Measurements from ENCODE around the gene CYP27C1. TPM values are rescaled to one million over a fixed set of nuclear protein-coding genes. Genes with fewer than 3 reads are reported as not detected.
"Not testable (repeated sequence)": the region's sequence is repeated elsewhere in the genome, so short reads cannot be mapped to it uniquely, and the experiment has no call there.

CYP27C1 gene
- polyA plus RNA-seq, 4 donors: 7.0 to 8.7 (median 7.7) TPM

DNA sequence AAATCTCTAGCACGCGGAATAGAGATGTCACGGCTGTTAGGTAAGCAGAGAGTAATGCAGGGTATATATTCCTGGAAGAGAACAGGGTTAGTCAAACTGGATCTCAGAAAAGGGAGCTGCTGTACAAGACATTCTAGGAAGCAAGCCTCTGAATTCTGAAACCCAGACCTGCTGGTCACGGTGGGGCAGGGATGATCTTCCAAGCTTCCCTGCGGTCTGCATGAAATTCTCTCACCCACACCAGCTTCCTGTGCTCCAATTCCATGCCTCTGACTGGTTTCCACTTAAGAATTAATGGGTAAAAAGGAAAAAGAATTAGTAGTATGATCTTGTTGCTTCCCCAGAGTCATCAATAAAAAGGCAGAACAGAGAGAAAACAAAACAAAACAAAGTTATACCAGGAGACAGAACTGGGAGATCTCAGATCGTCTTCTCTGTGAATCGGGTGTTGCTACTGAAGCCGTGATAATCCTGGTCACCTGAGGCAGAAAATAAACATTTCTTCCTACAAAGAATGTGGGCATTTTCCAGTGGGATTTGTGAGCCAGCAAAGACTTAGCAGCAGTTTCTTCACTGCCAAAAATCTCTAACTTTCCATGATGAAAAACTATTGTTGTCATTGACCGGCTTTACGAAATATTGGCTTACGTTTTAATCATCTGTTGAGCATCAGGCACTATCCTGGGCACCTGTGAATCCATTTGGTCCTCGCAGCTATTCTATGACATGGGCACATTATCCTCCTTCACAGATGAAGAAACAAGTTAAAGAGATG is 5.3 kb upstream of the CYP27C1 start:
- DNase-seq (ENCODE audit: low read depth in 4 of 4, low spot score in 3 of 4): no peak

DNA sequence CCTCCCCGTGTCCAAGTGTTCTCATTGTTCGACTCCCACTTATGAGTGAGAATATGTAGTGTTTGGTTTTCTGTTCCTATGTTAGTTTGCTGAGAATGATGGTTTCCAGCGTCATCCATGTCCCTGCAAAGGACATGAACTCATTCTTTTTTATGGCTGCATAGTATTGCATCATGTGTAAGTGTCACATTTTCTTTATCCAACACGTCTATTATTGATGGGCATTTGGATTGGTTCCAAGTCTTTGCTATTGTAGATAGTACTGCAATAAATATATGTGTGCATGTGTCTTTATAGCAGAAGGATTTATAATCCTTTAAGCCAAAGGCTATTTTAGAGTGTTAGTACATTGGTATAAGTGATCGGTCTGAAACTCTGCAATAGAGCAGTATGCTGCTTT is 4.0 kb upstream of the CYP27C1 start:
- DNase-seq (ENCODE audit: low read depth in 4 of 4, low spot score in 3 of 4): not testable (repeated sequence)

DNA sequence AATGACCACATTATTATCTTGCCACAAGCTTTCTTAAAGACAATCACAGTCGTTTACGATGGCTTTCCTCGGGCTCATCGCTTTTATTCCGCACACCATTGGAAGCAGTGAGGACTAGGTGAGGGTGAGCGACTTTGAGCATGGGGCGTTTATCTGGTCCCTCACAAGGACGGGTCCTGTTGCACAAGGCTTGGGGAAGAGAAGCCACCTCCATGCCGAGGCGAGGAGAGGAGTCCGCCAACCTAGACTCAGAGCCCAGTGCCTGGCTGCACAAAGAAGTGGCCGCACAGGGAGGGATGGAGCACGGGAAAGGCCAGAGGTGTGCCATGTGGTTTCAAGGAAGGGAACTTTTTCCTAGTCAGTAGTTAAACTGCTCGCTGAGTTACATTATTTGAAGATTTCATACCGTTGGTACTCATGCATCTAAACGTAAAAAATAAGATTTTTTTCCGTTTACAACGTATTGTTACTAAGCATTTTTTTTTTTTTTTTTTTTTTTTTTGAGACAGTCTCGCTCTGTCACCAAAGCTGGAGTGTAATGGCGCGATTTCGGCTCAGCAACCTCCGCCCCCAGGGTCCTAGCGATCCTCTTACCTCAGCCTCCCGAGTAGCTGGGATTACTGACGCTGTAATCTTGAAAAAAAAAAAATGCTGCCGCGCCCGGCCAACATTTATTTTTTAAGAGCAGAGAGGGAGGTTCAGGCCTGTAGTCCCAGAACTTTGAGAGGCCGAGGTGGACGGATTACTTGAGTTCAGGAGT is 849 bp upstream of the CYP27C1 start:
- DNase-seq (ENCODE audit: low read depth in 4 of 4, low spot score in 3 of 4): peak in 3 of 4 donors; percentile 22 to 38 (median 23)

DNA sequence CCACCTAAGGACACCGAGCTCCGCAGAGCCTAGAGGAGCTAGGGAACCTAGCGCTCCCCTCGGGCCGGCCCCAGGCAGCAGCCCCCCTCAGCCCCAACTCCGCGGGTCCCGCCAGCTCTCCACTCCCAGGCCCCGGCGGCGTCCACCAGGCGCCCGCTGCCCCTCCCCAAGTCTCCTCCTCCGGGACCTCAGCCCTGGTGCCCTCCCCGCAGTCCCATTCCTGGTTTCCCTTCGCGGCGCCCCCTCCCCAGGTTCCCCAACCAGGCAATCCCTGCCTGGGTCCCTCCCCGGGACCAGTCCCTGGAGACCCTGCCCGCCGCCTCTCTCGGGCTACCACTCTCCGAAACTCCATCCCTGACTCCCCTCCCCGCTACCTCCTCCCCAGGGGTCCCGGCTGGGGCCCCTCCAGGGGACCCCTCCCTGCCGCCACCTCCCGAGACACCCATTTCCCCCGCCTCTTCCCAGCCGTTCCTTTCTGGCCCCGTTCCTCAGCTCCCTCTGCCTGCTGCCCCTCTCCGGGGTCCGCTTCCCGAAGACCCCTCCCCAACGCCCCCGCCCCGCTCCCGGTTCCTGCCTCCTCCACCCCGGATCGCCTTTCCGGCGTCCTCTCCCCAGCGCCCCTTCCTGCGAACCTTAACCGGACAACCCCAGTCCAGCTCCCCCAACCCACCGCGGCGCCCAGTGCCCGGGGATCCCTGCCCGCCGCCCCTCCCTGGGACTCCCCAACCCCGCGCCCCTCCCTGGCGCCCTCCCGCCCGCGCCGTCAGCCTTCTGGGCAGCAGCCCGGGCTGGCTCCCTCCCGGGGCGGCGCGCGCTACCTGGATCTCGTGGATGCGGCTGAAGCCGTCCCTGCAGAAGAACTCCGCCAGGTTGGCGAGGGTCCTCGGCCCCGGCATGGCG is 678 bp downstream of the CYP27C1 start:
- peak in 3 of 4 donors; percentile 39 to 46 (median 45) for DNase-seq (ENCODE audit: low read depth in 4 of 4, low spot score in 3 of 4)

DNA sequence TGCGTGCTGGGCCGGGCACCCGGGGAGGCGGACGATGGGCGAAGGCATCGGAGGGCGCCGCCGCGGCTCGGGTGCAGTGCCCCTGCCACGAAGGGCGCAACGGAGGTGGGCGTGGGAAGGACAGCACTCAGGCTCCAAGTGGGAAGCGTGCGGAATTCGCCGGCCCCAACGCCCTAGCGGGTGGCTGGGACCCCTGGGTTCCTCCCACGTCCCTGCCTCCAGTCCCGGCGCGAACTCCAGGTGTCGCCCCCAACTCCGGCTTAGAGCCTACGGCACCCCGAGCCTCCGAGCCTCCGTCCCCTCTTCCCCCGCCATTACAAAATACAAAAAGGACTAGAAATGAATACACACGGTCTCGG is 1.3 kb downstream of the CYP27C1 start:
- DNase-seq (ENCODE audit: low read depth in 4 of 4, low spot score in 3 of 4): no peak

DNA sequence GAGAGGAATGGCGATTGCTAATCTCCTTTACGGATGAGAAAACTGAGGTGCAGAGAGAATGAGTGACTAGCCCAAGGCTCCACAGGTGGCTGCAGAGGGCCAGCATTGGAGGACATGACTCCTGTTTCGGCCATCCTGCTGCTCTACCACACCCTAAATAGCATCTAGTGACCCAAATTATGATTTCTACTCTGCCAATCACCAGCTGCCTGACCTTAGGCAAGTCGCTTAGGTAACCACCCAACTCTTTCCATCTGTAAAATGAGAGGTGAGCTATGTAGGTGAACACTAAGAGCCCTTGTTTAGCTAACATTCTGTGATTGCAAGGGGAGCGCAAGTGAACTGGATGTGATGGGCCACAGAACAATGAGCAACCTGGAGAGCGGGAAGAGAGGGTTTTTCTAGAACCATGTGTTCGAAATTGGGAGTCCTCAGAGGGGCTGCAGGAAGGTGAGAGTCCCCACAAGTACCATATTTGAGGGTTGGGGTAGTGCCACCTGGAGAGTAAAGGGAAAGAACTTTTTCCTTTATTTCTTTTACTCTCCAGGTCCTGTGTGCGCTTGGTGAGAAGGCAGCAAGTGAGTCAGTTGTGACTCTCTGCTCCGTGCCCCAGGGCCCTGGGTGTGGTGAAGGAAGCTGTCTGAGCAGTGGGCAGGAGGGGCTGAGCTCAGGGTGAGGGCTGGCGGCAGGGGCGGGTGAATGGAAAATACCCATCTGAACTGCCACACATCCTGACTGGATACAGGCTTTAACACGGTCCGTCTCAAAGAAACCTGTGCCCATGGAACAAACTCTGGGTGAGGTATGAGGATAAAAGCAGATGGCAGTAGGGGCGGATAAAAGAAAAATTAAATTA is 2.4 kb downstream of the CYP27C1 start:
- DNase-seq (ENCODE audit: low read depth in 4 of 4, low spot score in 3 of 4): no peak

DNA sequence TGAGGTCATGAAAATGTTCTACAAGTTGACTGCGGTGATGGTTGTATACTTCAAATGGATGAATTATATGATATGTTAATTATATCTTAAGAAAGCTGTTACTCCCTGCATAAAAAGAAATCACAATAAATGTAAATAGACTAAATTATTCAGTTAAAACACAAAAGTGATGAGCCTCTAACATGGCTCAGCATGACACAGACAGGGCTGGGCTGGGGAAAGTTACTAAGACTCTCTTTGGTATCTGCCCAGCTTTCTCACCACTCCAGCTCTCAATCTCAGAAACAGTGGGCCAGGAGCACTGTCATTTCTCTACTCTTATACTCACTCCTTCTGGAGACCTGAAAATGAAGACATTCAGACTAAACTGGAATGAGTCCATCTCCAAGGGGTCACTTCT is 3.5 kb downstream of the CYP27C1 start:
- no peak for DNase-seq (ENCODE audit: low read depth in 4 of 4, low spot score in 3 of 4)

DNA sequence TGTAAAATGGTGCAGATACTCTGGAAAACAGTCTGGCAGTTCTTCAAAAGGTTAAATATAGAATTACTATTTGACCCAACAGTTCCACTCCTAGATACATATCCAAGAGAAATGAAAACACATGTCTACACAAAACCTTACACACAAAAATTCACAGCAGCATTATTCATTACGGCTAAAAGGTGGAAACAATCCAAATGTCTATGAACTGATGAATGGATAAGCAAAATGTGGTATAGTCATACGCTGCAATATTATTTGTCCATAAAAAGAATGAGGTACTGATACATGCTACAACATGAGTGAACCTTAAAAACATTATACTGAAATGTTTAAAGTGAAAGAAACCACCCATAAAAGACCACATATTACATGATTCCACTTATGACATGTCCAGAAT is 4.0 kb downstream of the CYP27C1 start:
- DNase-seq (ENCODE audit: low read depth in 4 of 4, low spot score in 3 of 4): no peak

DNA sequence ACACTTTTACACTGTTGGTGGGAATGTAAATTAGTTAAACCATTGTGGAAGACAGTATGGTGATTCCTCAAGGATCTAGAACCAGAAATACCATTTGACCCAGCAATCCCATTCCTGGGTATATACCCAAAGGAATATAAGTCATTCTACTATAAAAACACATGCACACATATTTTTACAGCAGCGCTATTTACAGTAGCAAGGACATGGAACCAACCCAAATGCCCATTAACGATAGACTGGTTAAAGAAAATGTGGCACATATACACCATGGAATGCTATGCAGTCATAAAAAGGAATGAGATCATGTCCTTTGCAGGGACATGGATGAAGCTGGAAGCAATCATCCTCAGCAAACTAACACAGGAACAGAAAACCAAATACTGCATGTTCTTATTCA is 5.9 kb downstream of the CYP27C1 start:
- not testable (repeated sequence) for DNase-seq (ENCODE audit: low read depth in 4 of 4, low spot score in 3 of 4)

DNA sequence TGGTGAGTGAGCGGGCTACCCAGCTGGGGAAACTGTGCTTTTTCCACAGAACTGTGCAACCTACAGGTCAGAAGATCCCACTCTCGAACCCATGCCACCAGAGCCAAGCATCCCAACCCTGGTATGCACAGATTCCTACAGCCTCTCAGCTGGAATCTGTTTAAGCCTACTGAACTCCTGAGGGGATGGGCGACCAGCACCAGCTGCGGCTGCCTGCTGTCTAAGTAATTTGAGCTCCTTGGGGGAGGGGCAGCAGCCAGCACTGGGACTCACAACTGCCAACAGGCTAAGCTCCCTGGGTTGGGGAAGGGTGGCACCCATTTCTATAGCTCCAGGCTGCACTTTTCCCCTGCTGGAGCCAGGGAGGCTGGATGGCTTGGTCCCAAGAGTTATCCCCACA is 11.8 kb downstream of the CYP27C1 start:
- no peak for DNase-seq (ENCODE audit: low read depth in 4 of 4, low spot score in 3 of 4)

DNA sequence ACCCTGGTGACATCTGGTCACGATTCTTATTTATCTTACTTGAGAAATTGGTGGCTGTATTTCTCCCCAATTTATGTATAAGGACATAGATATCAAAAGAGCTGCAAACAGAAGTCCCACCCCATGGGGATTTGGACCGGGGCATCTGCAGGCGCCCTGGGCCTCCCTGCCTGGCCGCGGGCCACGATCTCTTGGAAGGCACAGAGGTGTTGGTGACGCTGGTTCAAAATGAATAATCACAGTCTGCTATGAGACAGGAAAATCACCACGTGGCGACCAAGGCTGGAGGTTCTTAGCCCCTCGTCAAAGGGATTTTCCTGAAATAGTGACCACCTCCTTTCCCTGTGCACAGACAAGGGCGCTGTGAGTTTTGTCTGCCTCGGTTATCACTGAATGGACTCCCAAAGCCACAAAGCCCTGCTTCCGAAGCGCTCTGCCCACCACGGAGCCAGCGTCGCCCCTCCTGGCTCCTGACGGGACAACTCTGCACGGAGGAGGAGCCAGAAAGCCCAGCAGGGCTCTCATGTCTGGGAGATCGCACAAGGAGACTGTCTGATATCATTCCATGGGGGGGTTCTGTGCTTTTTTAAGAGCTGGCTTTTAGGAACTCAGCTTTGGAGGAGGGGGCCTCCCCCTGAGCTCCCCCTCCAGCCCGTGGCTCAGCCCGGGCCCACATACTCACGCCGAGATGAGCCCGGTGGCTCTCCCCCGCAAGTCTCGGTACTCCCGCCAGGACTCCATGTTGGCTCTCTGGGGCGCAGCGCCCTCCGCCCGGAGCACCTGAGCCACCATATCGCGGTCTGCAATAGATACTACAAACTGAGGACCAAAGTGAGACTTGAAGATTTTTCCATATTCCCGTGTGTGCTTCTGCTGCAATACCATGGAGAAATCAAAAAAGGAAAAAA is 14.6 kb downstream of the CYP27C1 start:
- DNase-seq (ENCODE audit: low read depth in 4 of 4, low spot score in 3 of 4): no peak

DNA sequence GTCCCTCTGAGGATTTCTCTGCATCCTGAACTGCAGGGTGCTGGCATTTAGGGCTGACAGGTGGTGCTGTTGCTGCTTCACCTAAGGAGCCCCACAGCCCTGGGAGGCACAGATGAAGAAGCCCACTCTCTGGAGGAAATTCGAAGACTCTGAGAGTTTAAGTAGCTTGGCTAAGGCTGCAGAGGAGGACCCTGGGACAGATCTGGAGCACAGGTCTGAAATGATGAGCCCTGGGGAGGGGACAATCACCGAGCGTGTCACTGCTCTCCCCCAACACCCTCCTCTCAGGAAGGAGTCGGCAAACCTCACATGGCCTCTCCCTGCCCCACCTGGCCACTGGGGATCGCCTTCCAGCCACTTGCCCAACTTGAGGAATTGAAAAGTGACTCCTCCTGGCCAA is 18.6 kb downstream of the CYP27C1 start:
- no peak for DNase-seq (ENCODE audit: low read depth in 4 of 4, low spot score in 3 of 4)

DNA sequence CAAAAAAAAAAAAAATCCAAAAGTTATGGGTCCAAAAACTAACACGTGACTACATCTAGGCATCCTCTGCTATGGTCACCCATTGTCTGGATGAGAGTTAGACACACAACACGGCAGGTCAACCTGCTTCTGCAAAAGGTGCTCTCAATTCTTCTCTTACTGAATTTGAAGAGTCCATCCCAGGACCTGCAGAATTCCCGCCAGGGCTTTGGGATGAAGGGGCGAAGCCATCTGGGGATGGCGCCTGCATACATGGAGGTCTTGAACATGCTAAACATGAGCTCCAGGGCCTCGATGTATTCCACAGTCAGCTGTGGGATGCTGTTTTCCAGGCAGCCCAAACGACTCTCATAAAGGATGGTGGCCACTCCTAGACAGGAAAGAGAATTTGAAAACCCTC is 19.1 kb downstream of the CYP27C1 start:
- no peak for DNase-seq (ENCODE audit: low read depth in 4 of 4, low spot score in 3 of 4)

DNA sequence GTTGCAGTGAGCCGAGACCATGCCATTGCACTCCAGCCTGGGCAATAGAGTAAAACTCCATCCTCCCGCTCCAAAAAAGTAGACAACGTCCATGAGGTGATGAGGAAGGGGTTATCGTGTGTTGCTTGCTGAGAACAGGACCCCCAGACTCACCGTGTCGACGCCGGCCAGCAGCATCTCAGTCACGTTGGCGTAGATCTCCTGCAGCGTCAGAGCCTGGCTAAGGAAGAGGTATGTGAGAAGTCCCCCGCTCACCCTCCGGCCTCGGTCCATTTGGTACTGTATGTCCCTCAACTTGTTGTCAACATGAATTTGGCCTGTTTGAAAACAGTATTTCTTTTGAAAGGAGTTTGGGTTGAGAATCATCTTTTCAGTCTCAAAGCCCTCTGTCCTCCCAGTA is 20.9 kb downstream of the CYP27C1 start:
- DNase-seq (ENCODE audit: low read depth in 4 of 4, low spot score in 3 of 4): no peak

DNA sequence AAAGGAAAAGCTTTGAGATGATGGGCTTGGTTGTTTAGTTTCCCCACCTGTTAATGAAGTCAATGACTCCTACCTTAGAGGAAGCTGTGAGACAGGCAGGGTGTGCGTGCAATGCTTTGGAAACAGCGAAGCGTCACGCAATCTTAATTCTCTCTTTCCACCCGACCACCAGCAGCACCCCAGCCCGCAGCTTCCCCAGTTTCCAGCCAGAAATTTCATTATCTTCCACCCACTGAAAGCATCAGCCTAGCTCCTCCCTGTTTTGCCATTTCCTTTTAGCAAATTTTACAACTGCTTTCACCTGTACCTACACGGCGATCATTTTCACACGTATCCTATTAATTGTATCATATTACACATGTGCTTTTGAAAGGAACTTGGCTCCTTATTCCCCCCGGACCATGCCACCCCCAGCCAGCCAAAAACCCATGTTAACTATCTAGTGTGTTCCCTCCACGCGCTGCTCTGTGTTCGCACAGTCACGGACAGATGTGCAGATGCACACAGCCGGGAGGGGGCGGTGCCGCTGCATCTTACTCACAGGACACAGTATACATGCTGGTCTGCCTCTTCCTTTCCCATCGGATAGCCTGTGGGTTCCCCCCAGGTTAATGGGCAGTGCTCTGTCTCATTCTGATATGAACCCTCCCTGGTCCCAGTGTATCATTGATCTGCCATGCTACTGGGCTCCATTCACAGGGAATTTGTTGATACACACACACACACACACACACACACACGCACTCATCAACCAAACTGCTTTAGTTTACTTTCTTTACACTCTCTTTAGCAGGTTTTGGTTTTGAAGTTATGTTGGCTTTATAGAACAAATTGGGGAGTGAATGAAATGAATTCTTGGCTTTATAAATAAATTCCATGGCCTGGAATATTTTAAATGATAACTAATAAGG is 22.4 kb downstream of the CYP27C1 start:
- no peak for DNase-seq (ENCODE audit: low read depth in 4 of 4, low spot score in 3 of 4)

DNA sequence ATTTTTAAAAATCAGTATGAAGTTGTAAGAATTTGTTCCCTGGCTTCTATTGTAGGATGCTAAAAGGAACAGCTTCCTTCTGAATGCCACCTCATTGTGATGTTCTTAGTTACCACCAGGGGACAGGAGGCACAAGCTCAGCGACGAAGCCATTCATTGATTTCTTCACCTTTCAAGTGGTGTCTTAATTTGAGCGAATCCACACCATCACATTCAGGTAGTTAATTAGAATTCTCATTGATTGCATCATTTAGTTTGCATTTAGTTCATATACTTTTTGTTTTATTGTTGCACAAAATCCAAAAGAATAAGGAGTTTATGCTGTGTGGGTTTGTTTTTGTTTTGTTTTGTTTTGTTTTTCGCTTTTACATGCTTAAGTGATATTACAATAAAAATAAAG is 23.1 kb downstream of the CYP27C1 start:
- DNase-seq (ENCODE audit: low read depth in 4 of 4, low spot score in 3 of 4): no peak

DNA sequence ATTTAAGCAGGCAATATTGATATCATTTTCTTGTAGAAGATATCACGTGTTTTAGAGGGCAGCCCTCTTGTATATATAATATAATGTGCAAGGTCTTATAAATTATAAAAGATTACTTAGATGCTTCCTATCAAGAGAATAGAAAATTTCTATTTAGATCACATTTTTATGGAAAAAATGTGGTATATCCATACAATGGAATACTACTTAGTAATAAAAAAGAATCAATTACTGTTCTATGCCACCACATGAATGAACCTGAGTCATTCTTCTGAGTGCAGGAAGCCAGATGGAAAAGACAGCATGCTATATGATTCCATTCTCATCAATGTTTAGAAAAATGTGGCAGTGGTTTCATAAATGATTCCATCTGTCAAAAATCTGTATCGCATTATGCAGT is 23.6 kb downstream of the CYP27C1 start:
- no peak for DNase-seq (ENCODE audit: low read depth in 4 of 4, low spot score in 3 of 4)
